CD4-positive, alpha-beta T cell treated with Interleukin-15 for 1 hour (primary cell): ENCODE data around the gene RHOB.
"Not testable (repeated sequence)": the region's sequence is repeated elsewhere in the genome, so short reads cannot be mapped to it uniquely, and the experiment has no call there.

Source experiments
- DNase-seq: peaks from one replicate; pipeline ENCODE4 v3.0.0-alpha.2; 2020

Gene RHOB

GRCh38 chr2:20423359-20423758 is 23.5 kb upstream of the RHOB start:
- no peak for DNase-seq

- no peak for DNase-seq
Measured at GRCh38 chr2:20423847-20424246, 23.0 kb upstream of the RHOB start.

GRCh38 chr2:20424300-20425290 is 22.3 kb upstream of the RHOB start:
- DNase-seq, result peak; percentile 77

GRCh38 chr2:20425371-20425881 is 21.4 kb upstream of the RHOB start:
- DNase-seq, result no peak

GRCh38 chr2:20425884-20426283 is 21.0 kb upstream of the RHOB start:
- no peak for DNase-seq

- DNase-seq, result no peak
Measured at GRCh38 chr2:20427931-20428526, 18.8 kb upstream of the RHOB start.

GRCh38 chr2:20428717-20429490 is 18.0 kb upstream of the RHOB start:
- no peak for DNase-seq

- peak; percentile 54 for DNase-seq
Measured at GRCh38 chr2:20429528-20429927, 17.3 kb upstream of the RHOB start.

GRCh38 chr2:20430035-20430434 is 16.8 kb upstream of the RHOB start:
- DNase-seq, result no peak

GRCh38 chr2:20430461-20431300 is 16.2 kb upstream of the RHOB start:
- DNase-seq, result no peak

GRCh38 chr2:20431301-20431698 is 15.6 kb upstream of the RHOB start:
- DNase-seq, result no peak

- DNase-seq, result no peak
Measured at GRCh38 chr2:20431772-20432171, 15.1 kb upstream of the RHOB start.

GRCh38 chr2:20432714-20433113 is 14.2 kb upstream of the RHOB start:
- no peak for DNase-seq

GRCh38 chr2:20433249-20433648 is 13.6 kb upstream of the RHOB start:
- no peak for DNase-seq

GRCh38 chr2:20433946-20434553 is 12.8 kb upstream of the RHOB start:
- DNase-seq, result no peak

- DNase-seq, result no peak
Measured at GRCh38 chr2:20434588-20435294, 12.1 kb upstream of the RHOB start.

- DNase-seq, result not testable (repeated sequence)
Measured at GRCh38 chr2:20435456-20435855, 11.4 kb upstream of the RHOB start.

- DNase-seq, result no peak
Measured at GRCh38 chr2:20436716-20437470, 10.0 kb upstream of the RHOB start.

- no peak for DNase-seq
Measured at GRCh38 chr2:20438334-20439192, 8.3 kb upstream of the RHOB start.

- no peak for DNase-seq
Measured at GRCh38 chr2:20439193-20439475, 7.7 kb upstream of the RHOB start.
